SIG-M5 (cell line): ENCODE results near the gene ZNF525.
"Not testable (repeated sequence)": the region's sequence is repeated elsewhere in the genome, so short reads cannot be mapped to it uniquely, and the experiment has no call there.

Experiments
- DNase-seq: peaks from one replicate; lab custom pipeline; 2025; lab: John Stamatoyannopoulos, UW

ZNF525 gene

GRCh38 chr19:53365134-53365898 is at the start of gene ZNF525:
TSS of gene ZNF525 (plus strand) at chr19:53365705. CDS start at chr19:53372282, 6,577 bp downstream.
- no peak for DNase-seq

- DNase-seq = no peak
Observed at GRCh38 chr19:53328967-53329366, 36.5 kb upstream of the ZNF525 start.

GRCh38 chr19:53332484-53332883 is 33.0 kb upstream of the ZNF525 start:
- DNase-seq = no peak

GRCh38 chr19:53333066-53333462 is 32.4 kb upstream of the ZNF525 start:
- no peak for DNase-seq

- DNase-seq = no peak
Observed at GRCh38 chr19:53333463-53334449, 31.7 kb upstream of the ZNF525 start, which contains the start of gene ZNF845. TSS of gene ZNF845 (plus strand) at chr19:53333749. CDS start at chr19:53341308, 7,559 bp downstream.

GRCh38 chr19:53344403-53344802 is 21.1 kb upstream of the ZNF525 start:
- DNase-seq = not testable (repeated sequence)

GRCh38 chr19:53355739-53356138 is 9.8 kb upstream of the ZNF525 start:
- no peak for DNase-seq

GRCh38 chr19:53357821-53358581 is 7.5 kb upstream of the ZNF525 start:
- no peak for DNase-seq

- not testable (repeated sequence) for DNase-seq
Observed at GRCh38 chr19:53360056-53360455, 5.4 kb upstream of the ZNF525 start.

- no peak for DNase-seq
Observed at GRCh38 chr19:53365899-53366493, 491 bp downstream of the ZNF525 start.

GRCh38 chr19:53372196-53372595 is 6.7 kb downstream of the ZNF525 start:
- no peak for DNase-seq

- DNase-seq = no peak
Observed at GRCh38 chr19:53374288-53374687, 8.8 kb downstream of the ZNF525 start.

- no peak for DNase-seq
Observed at GRCh38 chr19:53374743-53375142, 9.2 kb downstream of the ZNF525 start.

GRCh38 chr19:53381376-53381775 is 15.9 kb downstream of the ZNF525 start:
- DNase-seq = no peak

GRCh38 chr19:53388168-53388567 is 22.7 kb downstream of the ZNF525 start:
- no peak for DNase-seq

GRCh38 chr19:53388904-53389303 is 23.4 kb downstream of the ZNF525 start:
- DNase-seq = no peak

- DNase-seq = no peak
Observed at GRCh38 chr19:53389571-53389970, 24.1 kb downstream of the ZNF525 start.

GRCh38 chr19:53389978-53390377 is 24.5 kb downstream of the ZNF525 start:
- DNase-seq = no peak

- DNase-seq = no peak
Observed at GRCh38 chr19:53394522-53394973, 29.0 kb downstream of the ZNF525 start.

- DNase-seq = no peak
Observed at GRCh38 chr19:53394974-53395839, 29.7 kb downstream of the ZNF525 start, which contains the start of gene ZNF765. TSS of gene ZNF765 (plus strand) at chr19:53395149. CDS start at chr19:53398016, 2,867 bp downstream.
